IPS-20b (cell line): ENCODE results near the gene RRAD.

ENCODE experiments used
- H3K27ac ChIP-seq: one replicate; pipeline ENCODE4 v1.5.1; 2013; ENCODE audit warnings: low read length
- H3K27me3 ChIP-seq: 2 replicates; pipeline ENCODE4 v1.6.1; 2013; ENCODE audit warnings: mild to moderate bottlenecking, low read length, inconsistent platforms; ENCODE audit not compliant: insufficient read depth
- H3K36me3 ChIP-seq: 2 replicates; pipeline ENCODE4 v1.6.1; 2013; ENCODE audit warnings: low read depth, mild to moderate bottlenecking, inconsistent platforms, low read length, moderate library complexity; ENCODE audit not compliant: insufficient read depth
- H3K4me1 ChIP-seq: 2 replicates; pipeline ENCODE4 v1.6.1; 2013; ENCODE audit warnings: mild to moderate bottlenecking, control low read depth, inconsistent platforms, low read length, moderate library complexity; ENCODE audit not compliant: insufficient read depth
- H3K4me3 ChIP-seq: 2 replicates; pipeline ENCODE4 v1.5.1; 2013; ENCODE audit warnings: mild to moderate bottlenecking, low read length, inconsistent platforms
- H3K9ac ChIP-seq: 2 replicates; pipeline ENCODE4 v1.6.1; 2013; ENCODE audit warnings: low read depth, mild to moderate bottlenecking, inconsistent platforms, low read length, moderate library complexity
- H3K9me3 ChIP-seq: 2 replicates; pipeline ENCODE4 v1.6.1; 2013; ENCODE audit warnings: mild to moderate bottlenecking, low read depth, low read length, inconsistent platforms; ENCODE audit not compliant: insufficient read depth

RRAD gene

GRCh38 chr16:66910175-66910940 lies 15.0 kb downstream of the RRAD start:
- H3K36me3 ChIP-seq: no peaks in the 10 kb centered on the region
- H3K9me3 ChIP-seq: no peaks in the 10 kb centered on the region
- no peak overlapping the region for H3K4me3 ChIP-seq
- H3K9ac ChIP-seq: no peak overlapping the region
- no peaks in the 10 kb centered on the region; the same call in none of the 2 replicates for H3K27me3 ChIP-seq
- H3K4me1 ChIP-seq: no peaks in the 10 kb centered on the region
- H3K27ac ChIP-seq: no peak overlapping the region

GRCh38 chr16:66908762-66909559 lies 16.4 kb downstream of the RRAD start:
- H3K4me1 ChIP-seq: no peaks in the 10 kb centered on the region
- H3K9ac ChIP-seq: no peak overlapping the region
- no peak overlapping the region for H3K27ac ChIP-seq
- H3K4me3 ChIP-seq: no peak overlapping the region
- no peaks in the 10 kb centered on the region for H3K9me3 ChIP-seq
- H3K27me3 ChIP-seq: no peaks in the 10 kb centered on the region; the same call in none of the 2 replicates
- no peaks in the 10 kb centered on the region for H3K36me3 ChIP-seq

GRCh38 chr16:66908116-66908515 lies 17.2 kb downstream of the RRAD start:
- Histone ChIP-seq H3K4me1 (no peaks in the 10 kb centered on the region), H3K9ac (no peak overlapping the region), H3K27me3 (no peaks in the 10 kb centered on the region; the same call in none of the 2 replicates), H3K36me3 (no peaks in the 10 kb centered on the region), H3K27ac (no peak overlapping the region), H3K4me3 (no peak overlapping the region), H3K9me3 (no peaks in the 10 kb centered on the region)

- Histone ChIP-seq H3K36me3 (no peaks in the 10 kb centered on the region), H3K4me1 (no peaks in the 10 kb centered on the region), H3K9ac (no peak overlapping the region), H3K27me3 (no peaks in the 10 kb centered on the region; the same call in 1 of the 2 replicates), H3K9me3 (no peaks in the 10 kb centered on the region), H3K4me3 (no peak overlapping the region), H3K27ac (no peak overlapping the region)
These were observed 18.2 kb downstream of the RRAD start for GRCh38 chr16:66906916-66907836.

- Histone ChIP-seq H3K4me3 (no peak overlapping the region), H3K27ac (no peak overlapping the region), H3K9me3 (no peaks in the 10 kb centered on the region), H3K9ac (no peak overlapping the region), H3K27me3 (no peaks in the 10 kb centered on the region; the same call in 1 of the 2 replicates), H3K36me3 (no peaks in the 10 kb centered on the region), H3K4me1 (no peaks in the 10 kb centered on the region)
These were observed 19.4 kb downstream of the RRAD start for GRCh38 chr16:66905633-66906539.

- H3K4me3 ChIP-seq: no peak overlapping the region
- no peaks in the 10 kb centered on the region for H3K9me3 ChIP-seq
- H3K4me1 ChIP-seq: peaks cover 4% of the 10 kb centered on the region; the same call in 1 of the 2 replicates
- H3K27ac ChIP-seq: no peak overlapping the region
- no peaks in the 10 kb centered on the region; the same call in 1 of the 2 replicates for H3K27me3 ChIP-seq
- H3K36me3 ChIP-seq: no peaks in the 10 kb centered on the region
- H3K9ac ChIP-seq: no peak overlapping the region
These were observed 20.3 kb downstream of the RRAD start for GRCh38 chr16:66904846-66905632.

GRCh38 chr16:66904428-66904845 lies 20.9 kb downstream of the RRAD start:
- Histone ChIP-seq H3K9ac (no peak overlapping the region), H3K27ac (no peak overlapping the region), H3K36me3 (no peaks in the 10 kb centered on the region), H3K4me1 (peaks cover 4% of the 10 kb centered on the region; the same call in 1 of the 2 replicates), H3K27me3 (no peaks in the 10 kb centered on the region; the same call in 1 of the 2 replicates), H3K4me3 (no peak overlapping the region), H3K9me3 (no peaks in the 10 kb centered on the region)

GRCh38 chr16:66903544-66904427 lies 21.5 kb downstream of the RRAD start:
- no peak overlapping the region for H3K9ac ChIP-seq
- H3K27ac ChIP-seq: no peak overlapping the region
- no peaks in the 10 kb centered on the region for H3K36me3 ChIP-seq
- no peak overlapping the region for H3K4me3 ChIP-seq
- peaks cover 4% of the 10 kb centered on the region; the same call in 1 of the 2 replicates for H3K4me1 ChIP-seq
- H3K9me3 ChIP-seq: no peaks in the 10 kb centered on the region
- H3K27me3 ChIP-seq: no peaks in the 10 kb centered on the region; the same call in 1 of the 2 replicates

- H3K4me3 ChIP-seq: no peak overlapping the region
These were observed 22.4 kb downstream of the RRAD start for GRCh38 chr16:66902648-66903543.

More at GRCh38 chr16:66902648-66903543, 22.4 kb downstream of the RRAD start:
- Histone ChIP-seq H3K9me3 (no peaks in the 10 kb centered on the region), H3K9ac (no peak overlapping the region), H3K27me3 (no peaks in the 10 kb centered on the region), H3K36me3 (no peaks in the 10 kb centered on the region), H3K27ac (no peak overlapping the region), H3K4me1 (peaks cover 4% of the 10 kb centered on the region; the same call in 1 of the 2 replicates)
